ENCODE data around the gene PIK3R2. TPM values are rescaled to one million over a fixed set of nuclear protein-coding genes. Genes with fewer than 3 reads are reported as not detected.

Gene PIK3R2
- total RNA-seq, 1 donor from 2014 or later, result 16.1 TPM

DNA sequence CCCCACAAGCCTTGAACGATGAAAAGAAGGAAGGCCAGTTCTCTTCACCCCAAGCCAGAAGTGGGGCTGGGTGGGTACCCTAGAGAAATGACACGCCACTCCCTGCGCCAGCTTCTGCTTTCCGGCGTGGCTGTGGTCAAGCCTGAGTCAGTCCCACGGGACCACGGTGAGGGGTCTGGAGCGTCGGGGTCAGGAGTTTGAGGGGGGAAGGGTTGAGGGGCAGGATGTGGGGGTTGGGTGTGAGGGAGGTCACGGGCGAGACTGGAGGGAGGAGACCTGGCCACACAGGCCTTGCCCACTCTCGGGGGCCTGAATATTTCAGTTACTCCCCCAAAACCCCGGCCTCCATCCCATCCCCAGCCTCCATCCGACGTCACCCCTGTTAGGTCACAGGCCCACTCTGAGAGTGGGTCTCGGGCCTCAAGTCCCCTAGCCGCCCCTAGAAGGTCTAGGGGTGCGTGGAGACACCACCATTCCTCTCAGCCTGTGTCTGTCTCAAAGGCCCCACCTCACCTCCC is 20.1 kb downstream of the PIK3R2 start:
- no peak for DNase-seq (ENCODE audit: low spot score)

DNA sequence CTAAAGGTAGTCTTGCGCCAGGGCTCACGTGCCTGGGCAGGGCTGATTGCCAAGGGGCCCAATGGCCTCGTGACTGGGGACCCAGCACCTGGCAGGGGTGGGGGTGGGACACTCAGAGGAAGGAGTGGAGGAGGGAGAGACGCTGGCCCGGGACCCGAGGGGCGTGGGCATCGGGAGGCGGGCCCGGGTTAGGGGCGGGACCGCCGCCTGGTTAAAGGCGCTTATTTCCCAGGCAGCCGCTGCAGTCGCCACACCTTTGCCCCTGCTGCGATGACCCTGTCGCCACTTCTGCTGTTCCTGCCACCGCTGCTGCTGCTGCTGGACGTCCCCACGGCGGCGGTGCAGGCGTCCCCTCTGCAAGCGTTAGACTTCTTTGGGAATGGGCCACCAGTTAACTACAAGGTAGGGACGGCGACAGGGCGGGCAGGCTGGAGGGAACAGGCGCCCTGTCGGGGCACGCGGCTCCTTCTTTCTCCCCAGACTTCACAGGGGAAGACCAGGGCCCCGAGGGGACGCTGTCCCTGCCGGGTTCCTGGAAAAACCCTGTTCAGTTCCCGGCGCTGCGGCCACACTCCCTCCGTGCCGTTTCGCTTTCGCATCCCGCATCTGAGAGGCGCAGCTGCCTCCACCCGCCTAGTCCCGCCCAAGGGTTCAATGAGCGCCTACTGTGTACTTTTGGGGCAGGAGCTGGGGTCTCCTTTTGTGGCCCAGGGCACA is 20.8 kb downstream of the PIK3R2 start, which contains the start of gene IFI30:
IFI30 (plus strand) TSS at position 242 of the 717 bp plus-strand sequence; CDS start at position 271, 29 bp downstream.
- no peak for DNase-seq (ENCODE audit: low spot score)

DNA sequence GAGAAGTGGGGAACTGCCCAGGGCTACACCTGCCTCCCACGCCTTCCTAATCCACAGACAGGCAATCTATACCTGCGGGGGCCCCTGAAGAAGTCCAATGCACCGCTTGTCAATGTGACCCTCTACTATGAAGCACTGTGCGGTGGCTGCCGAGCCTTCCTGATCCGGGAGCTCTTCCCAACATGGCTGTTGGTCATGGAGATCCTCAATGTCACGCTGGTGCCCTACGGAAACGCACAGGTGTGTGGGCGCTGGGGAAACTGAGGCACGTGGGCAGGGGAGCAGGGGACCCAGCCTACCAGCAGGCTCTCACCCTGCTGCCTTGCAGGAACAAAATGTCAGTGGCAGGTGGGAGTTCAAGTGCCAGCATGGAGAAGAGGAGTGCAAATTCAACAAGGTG is 22.0 kb downstream of the PIK3R2 start:
- no peak for DNase-seq (ENCODE audit: low spot score)

DNA sequence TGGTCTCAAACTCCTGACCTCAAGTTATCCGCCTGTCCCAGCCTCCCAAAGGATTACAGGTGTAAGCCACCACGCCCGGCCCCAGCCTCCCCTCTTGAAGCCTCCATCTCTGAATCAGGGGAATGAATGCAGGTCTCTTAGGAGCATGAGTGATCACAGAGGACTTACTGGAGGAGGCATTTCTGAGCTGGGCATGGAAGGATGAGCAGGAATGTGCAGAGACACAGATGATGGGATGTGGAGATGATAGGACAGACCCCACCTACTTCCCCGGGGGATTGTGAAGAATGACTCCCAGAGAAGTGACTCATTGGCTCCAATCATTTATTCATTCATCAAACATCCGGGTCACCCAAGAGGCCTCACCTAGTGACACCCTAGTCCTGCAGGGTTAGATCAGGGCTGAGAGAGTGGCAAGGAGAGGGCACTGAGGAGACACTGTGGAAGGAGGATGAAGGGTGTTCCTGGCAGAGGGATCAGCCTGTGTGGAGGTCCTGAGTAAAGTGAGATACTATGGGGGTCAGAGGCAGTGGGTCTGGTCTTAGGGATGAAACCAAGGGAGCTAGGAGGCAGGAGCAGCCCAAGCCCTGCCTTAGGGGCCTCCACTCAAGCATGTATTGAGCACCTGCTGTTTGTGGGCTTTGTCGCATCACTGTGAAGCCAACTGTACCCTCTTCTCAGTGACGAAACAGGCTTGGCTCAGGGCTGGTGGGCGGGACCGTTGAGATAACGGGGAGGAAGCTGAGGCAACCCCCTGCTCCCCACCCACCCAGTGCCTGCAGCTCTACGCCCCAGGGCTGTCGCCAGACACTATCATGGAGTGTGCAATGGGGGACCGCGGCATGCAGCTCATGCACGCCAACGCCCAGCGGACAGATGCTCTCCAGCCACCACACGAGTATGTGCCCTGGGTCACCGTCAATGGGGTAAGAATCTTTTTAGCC is 23.7 kb downstream of the PIK3R2 start:
- DNase-seq (ENCODE audit: low spot score), result no peak

DNA sequence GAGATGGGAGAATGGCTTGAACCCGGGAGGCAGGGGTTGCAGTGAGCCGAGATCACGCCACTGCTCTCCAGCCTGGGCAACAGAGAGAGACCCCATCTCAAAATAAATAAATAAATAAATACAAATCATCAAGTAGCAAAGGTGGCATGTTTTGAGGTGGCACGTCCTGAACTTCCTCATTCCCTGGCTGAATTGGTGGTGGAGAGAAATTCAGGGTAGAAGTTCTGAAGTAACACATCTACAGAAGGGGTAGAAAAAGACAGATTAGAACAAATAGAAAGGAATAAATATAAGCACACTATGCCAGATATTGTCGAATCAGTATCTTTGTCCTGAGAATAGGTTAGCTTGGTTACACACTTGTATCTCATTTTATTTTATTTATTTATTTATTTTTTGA is 27.0 kb downstream of the PIK3R2 start:
- no peak for DNase-seq (ENCODE audit: low spot score)

DNA sequence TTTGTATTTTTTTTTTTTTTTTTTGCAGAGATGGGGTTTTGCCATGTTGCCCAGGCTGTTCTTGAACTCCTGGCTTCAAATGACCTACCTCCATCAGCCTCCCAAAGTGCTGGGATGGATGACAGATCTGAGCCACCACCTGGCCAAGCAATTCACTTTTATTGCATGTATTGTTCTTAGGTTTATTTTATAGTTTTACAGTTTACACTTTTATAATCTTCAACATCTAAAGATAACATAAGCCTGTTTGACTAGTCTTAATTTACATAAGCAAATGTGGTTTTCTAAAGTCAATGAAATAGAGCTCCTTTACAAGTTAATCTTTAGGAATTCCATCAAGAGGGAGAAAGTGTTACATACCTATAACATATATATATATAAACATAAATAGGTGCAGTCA is 30.6 kb downstream of the PIK3R2 start:
- no peak for DNase-seq (ENCODE audit: low spot score)

DNA sequence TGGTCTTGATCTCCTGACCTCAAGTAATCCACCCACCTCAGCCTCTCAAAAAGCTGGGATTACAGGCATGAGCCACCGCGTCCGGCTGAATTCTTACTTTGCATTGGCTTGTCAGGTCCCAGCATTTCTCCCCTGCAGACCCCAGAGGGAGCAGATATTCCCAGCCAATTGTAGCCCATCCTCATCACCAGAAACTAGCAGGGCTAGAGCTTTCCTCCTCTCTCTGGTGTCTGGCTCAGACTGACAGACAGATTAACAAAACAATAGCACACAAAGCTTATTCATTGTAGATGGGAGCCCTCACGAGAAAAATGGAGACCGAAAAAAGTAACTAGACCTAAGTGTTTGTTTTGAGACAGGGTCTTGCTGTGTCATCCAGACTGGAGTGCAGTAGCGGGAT is 32.6 kb downstream of the PIK3R2 start:
- no peak for DNase-seq (ENCODE audit: low spot score)

DNA sequence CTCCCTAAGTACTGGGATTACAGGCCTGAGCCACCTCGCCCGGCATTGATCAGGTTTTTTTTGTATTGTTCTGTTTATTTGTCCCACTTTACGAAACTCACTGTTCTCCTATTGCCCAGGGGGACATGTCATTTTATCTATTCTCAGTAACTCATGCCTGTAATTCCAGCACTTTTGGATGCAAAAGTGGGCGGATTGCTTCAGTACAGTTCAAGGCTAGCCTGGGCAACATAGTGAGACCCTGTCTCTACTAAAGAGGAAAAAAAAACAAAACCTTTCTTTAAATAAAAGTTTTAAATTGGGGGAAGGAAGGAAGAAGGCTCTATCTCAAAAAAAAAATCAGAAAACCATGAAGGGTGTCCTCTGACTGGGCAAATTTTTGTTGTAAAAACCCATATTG is 37.3 kb downstream of the PIK3R2 start:
- no peak for DNase-seq (ENCODE audit: low spot score)

DNA sequence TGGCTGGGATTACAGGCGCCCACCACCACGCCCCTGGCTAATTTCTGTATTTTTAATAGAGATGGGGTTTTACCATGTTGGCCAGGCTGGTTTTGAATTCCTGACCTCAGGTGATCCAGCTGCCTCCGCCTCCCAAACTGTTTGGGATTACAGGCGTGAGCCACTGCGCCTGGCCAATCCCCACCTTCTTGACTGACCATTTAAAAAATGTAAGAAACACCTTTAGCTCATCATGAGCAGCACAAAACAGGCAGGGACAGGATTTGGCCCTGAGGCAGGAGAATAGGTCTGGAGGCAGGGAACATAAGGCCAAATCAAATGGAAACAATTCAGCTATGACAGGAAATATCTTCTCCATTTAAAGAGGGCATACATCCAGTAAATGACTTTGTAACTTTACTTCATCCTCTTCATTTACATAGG is 38.7 kb downstream of the PIK3R2 start:
- DNase-seq (ENCODE audit: low spot score), result no peak

DNA sequence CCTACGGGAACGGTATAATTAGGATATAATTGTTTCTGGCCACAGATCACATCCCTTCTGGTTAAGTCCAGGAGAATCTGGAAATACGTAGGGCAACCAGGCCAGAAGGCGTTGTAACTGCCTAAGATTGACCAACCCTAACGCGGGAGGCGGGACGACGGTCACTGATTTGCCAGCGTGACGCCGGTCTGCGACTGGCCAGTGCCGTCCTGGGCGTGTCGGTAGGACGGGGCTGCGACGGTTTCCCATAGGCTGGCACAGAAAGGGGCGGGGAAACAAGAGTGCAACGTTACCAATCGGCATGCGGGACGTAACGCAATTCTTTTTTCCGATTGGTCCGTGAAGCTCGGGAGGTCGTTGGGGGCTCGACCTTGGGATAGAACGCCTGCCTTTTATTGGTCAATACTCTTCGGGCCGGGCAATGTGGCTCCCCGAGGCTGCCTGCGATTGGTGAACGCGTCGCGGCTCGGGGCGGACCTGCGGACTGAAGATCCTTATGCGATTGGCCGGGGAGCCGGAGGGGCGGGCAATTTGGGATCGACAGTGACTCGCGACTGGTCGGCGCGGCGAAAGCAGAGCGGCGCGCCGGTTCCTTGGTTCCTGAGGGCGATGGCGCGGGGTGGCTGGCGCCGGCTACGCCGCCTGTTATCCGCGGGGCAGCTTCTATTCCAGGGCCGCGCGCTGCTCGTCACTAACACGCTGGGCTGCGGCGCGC is 39.9 kb downstream of the PIK3R2 start, which contains the start of gene MPV17L2:
MPV17L2 (plus strand) TSS at position 546 of the 715 bp plus-strand sequence; CDS start at position 610, 64 bp downstream.
- peak; percentile 100 for DNase-seq (ENCODE audit: low spot score)

DNA sequence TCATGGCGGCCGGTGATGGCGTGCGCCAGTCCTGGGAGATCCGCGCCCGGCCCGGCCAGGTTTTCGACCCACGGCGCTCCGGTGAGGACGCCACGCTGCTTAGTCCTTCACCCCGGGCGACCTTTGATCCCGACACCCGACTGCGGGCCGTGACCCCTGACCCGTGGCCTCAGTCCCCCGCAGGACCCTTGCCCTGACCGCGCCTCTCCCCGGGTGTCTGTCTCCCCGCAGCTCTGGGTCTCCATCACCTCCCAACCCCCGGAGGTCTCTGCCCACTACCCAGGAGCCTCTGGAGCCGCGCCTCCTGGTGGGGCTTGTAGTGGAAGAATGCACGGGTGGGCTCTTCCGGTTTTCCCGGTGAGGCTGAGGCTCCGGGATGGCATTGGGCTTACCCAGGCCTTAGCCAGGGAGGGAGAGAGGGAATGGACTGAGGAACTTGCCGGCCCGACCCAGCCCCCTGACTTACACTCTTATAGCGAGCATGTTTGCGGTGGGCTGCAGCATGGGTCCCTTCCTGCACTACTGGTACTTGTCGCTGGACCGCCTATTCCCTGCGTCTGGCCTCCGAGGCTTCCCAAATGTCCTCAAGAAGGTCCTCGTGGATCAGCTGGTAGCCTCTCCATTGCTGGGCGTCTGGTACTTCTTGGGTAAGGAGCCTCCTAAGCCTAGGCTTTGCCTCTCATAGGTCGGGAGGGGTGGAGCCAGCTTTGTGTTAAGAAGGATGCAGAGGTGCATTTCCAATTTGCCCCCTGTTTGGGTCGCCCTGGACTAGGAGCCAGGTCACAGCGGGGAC is 40.6 kb downstream of the PIK3R2 start:
- DNase-seq (ENCODE audit: low spot score), result no peak

DNA sequence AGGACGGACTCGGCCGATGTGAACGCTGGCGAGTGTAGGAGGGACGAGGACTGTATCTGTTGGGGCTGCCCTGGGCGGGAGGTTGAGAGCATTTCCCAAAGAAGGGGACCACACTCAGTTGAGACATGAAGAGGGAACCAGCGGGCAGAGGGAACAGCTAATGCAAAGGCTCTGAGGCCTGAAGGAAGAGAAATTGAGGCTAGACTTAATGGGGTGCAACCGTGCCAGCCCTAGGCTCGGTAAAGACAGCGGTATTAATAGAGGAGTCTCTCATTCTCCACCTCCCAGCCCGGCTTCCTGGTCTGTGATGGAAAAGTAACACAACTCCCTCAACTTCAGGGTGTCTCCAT is 41.2 kb downstream of the PIK3R2 start:
- DNase-seq (ENCODE audit: low spot score), result no peak

DNA sequence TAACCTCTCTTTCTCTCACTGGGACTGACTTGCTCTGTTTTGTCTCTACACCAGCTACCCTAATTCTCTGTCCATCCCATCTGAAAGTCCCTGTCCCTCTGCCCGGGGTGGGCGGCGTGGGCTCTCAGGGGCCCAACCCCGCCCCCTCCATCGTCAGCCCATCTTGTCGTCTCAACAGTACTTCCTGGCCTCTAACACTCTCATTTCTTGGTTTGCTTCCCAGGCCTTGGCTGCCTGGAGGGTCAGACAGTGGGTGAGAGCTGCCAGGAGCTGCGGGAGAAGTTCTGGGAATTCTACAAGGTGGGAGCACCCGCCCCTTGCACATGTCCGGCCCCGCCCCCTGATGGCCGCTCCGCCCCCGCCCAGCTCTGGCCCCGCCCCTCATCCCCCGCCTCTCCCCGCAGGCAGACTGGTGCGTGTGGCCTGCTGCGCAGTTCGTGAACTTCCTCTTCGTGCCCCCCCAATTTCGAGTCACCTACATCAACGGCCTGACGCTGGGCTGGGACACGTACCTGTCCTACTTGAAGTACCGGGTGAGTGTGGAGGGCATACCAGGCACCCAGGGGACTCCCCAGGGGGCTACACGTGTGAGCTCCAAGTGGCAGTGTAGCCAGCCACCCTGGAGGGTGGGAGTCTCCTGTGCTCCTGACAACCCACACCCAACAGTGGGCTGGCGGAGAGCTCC is 41.7 kb downstream of the PIK3R2 start:
- no peak for DNase-seq (ENCODE audit: low spot score)

DNA sequence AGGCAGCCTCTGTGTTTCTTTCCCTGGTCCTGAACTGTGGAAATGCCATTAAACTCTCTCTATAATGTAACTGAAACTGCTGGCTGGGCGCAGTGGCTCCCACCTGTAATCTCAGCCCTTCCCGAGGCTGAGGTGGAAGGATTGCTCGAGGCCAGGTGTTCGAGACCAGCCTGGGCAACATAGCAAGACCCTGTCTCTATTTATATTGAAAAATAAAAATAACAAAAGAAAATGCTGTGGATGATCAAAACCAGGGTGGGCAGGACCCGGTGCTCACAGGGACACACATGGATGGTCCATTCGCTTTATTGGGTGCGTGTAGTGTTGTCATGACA is 43.5 kb downstream of the PIK3R2 start:
- no peak for DNase-seq (ENCODE audit: low spot score)

DNA sequence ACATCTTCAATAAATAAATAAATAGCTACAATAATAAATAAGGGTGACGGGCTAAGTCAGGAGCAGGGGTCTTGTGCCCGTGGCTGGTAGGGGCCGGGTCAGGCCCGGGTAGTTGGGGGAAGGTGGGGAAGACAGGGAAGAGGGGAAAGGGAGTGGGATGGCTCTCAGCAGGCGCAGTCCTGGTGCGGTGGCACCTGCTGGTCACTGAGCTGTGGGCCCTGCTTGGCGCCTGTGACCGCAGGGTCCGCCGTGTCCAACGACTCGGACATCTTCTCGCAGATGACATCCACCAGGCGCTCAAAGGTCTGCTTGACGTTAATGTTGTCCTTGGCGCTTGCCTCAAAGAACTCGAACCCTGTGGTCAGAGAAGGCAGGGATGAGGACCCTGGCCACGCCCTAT is 44.3 kb downstream of the PIK3R2 start:
- DNase-seq (ENCODE audit: low spot score), result no peak

DNA sequence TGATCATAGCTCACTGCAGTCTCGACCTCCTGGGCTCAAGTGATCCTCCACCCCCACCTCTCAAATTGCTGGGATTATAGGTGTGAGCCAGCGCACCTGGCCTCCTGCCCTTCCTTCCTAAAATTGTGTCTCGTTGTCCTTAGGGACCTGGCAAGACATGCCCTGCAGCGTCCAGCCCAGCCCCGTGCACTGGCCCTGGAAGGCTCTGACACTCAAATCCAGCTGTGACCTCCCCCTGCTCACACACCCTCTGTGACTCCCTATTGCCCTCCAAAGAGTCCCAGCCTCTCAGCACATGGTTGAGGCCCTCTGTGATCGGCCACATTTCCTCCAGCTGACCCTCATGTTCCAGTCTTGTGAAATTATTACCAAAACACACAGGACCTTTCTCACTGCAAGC is 45.0 kb downstream of the PIK3R2 start:
- DNase-seq (ENCODE audit: low spot score), result no peak

DNA sequence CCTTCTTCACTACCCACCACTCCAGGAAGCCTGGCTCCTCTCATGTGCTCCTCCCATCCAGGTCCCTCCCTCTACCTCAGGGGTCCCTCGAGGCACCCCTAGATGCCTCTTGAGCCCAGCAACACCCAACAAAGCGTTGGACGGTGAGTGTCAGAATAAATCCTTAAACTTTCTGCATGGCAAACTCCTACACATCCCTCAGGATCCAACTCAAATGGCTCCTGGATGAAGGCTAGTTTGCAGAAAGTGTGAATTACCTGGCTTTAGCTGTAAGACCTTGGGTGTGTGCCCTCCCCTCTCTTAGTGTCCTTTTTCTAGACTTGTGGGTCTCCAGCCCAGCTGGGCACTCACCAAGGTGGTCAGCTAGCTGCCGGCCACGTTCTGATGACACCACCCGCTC is 45.4 kb downstream of the PIK3R2 start:
- DNase-seq (ENCODE audit: low spot score), result no peak

DNA sequence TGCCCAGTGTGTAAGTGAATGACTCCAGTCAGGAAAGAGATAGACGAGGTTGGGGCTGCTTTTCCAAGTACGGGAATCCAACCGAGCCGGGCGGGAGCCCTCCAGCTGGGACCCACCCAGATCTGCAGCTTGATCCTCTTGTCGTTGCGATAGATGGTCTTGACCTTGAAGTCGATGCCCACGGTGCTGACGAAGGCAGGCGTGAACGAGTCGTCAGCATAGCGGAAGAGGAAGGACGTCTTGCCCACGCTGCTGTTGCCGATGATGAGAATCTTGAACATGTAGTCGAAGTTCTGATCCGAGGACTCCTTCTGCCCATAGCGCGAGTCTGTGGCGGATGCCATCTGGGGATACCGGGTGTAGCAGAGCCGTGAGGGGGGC is 49.4 kb downstream of the PIK3R2 start:
- DNase-seq (ENCODE audit: low spot score), result no peak

DNA sequence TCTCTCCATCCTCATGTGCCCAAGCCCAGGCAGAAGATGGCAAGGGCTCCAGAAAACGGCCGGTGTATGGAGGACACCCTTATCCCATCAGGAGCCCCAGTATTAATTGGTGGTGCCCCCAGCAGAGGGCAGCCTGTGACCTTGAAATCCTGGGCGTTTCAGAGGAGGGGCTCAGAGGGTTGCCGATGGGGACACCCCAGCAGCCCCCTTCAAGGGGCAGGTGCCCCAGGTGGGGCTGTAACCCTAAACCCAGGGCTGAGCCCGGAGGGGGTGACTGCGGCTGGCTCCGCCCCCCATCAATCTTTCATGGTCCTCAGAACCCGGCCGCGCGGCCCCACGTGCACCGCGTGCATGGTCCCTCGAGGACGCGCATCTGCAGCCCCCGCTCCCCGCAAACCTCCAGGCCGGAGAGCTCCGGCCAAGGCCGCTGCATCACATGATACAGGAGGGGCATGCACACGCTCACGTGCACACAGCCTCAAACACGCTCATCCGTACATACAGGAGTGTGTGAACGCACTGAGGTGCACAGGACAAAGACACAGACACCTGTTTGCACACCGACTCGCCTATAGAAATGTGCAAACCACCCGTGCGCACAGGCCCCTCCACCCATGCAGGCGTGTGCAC is 49.9 kb downstream of the PIK3R2 start:
- DNase-seq (ENCODE audit: low spot score), result no peak

DNA sequence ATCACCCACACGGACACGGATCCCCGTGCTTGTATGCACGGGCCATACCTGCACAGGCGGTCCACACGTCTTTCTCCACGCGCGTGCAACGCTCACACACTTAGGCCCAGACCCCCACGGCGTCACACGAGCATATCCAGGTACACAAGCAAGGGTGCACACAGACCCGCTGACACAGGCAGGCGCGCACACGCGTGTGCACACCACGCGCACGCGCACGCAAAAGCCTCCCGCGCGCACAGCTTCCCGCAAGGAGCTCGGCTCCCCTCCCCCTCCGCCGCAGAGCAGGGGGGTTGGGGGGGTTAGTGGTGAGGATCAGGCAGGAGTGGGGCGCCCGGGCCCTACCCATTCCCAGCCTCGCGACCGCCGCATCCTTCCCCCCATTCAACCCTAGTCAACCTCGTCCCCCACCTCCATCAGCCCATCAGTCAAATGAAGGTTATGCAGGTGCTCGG is 50.5 kb downstream of the PIK3R2 start:
- no peak for DNase-seq (ENCODE audit: low spot score)

Data from umbilical cord (tissue), 2 donors.